Suprapubic skin (tissue), 4 donors: Measurements from ENCODE around the gene CPB2. TPM values are rescaled to one million over a fixed set of nuclear protein-coding genes. Genes with fewer than 3 reads are reported as not detected.

Experiments
- DNase-seq, 2 donors: peaks; one replicate each; pipeline ENCODE4 v3.0.0-alpha.2; 2019; ENCODE audit warnings: low spot score in 2 of 2
- H3K27ac ChIP-seq: fragments of 200-600 bp; sonication (generic); one replicate; pipeline ENCODE4 v1.5.1; 2019
- H3K27me3 ChIP-seq: fragments of 200-600 bp; sonication (generic); one replicate; pipeline ENCODE4 v1.5.1; 2019
- H3K36me3 ChIP-seq: fragments of 200-600 bp; sonication (generic); one replicate; pipeline ENCODE4 v1.5.1; 2019
- H3K4me1 ChIP-seq: fragments of 200-600 bp; sonication (generic); one replicate; pipeline ENCODE4 v1.5.1; 2019
- H3K4me3 ChIP-seq: fragments of 200-600 bp; sonication (generic); one replicate; pipeline ENCODE4 v1.5.1; 2019; ENCODE audit warnings: mild to moderate bottlenecking
- H3K9me3 ChIP-seq: fragments of 200-600 bp; sonication (generic); one replicate; pipeline ENCODE4 v1.5.1; 2019
- CTCF ChIP-seq, 2 donors: fragments of 200-600 bp in 1 of 2; fragments of 450-650 bp in 1 of 2; sonication (generic) in 1 of 2; IDR thresholded peaks; one replicate each; pipeline ENCODE4 v1.5.1; 2016 to 2019; ENCODE audit warnings: antibody characterized with exemption in 2 of 2, mild to moderate bottlenecking in 1 of 2, moderate library complexity in 1 of 2
- EP300 ChIP-seq: sonication (generic); formaldehyde crosslinking; IDR thresholded peaks from one replicate; pipeline ENCODE4 v1.6.1; 2017; ENCODE audit warnings: antibody characterized with exemption
- POLR2A ChIP-seq, 2 donors: fragments of 450-650 bp; IDR thresholded peaks; one replicate each; pipeline ENCODE4 v1.6.1; 2017; ENCODE audit warnings: antibody characterized with exemption in 2 of 2, mild to moderate bottlenecking in 2 of 2, moderate library complexity in 2 of 2
- POLR2AphosphoS5 ChIP-seq, 3 donors: sonication (generic); formaldehyde crosslinking; IDR thresholded peaks; one replicate each; pipeline ENCODE4 v1.6.1; 2017; ENCODE audit warnings: antibody characterized with exemption in 3 of 3
- WGBS: methylation state at CpG from one replicate; pipeline ENCODE4 v1.1.5; 2018; 5-methylcytosine and 5-hydroxymethylcytosine counted together
- total RNA-seq, 4 donors: library from RNA; depleted of rRNA; stranded (reverse); fragments of >200 nt; gene quantifications; one replicate each; pipeline ENCODE4 v1.1.0, GENCODE V29; 2016

CPB2 gene
- total RNA-seq, 4 donors from 2014 or later = 0.38 to 1.1 TPM; not detected in 2

DNA sequence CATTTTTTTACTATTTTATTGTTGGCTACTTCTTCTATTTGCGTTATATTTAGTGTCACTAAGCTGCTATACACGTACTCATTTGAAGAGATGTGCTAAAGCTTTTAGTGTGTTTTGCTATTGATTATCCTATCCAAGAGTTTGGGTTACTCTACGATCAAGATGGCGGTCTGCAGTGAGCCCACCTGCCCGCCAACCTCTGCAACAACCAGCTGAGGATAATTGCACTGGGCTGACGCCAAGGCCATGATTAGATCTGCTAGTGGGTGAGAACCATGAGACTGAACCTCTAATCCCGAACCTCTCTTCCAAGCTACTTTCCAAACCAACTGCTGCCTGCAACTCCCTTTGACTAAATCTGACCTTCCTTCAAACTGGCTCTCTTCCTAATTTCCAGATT, 1.8 kb downstream of the CPB2 start:
- Histone ChIP-seq H3K27me3 (no peaks in the 10 kb centered on the region), H3K4me3 (no peak overlapping the region), H3K27ac (no peak overlapping the region), H3K36me3 (no peaks in the 10 kb centered on the region), H3K4me1 (no peaks in the 10 kb centered on the region), H3K9me3 (no peaks in the 10 kb centered on the region)
- no peak for TF ChIP-seq EP300
- TF ChIP-seq POLR2AphosphoS5 (IDR thresholded peaks at IDR 0.05) = no peak
- no peak for TF ChIP-seq CTCF (IDR thresholded peaks at IDR 0.05)
- no peak for TF ChIP-seq POLR2A (IDR thresholded peaks at IDR 0.05)
- no peak for DNase-seq
- WGBS = 92% methylated on average over 7 of the region's 7 CpGs

- no peaks in the 10 kb centered on the region for H3K9me3 ChIP-seq
- no peaks in the 10 kb centered on the region for H3K4me1 ChIP-seq
- no peak for DNase-seq
- no peaks in the 10 kb centered on the region for H3K27me3 ChIP-seq
- H3K36me3 ChIP-seq = no peaks in the 10 kb centered on the region
- no peak for TF ChIP-seq EP300
- TF ChIP-seq CTCF (IDR thresholded peaks at IDR 0.05) = no peak
- TF ChIP-seq POLR2AphosphoS5 (IDR thresholded peaks at IDR 0.05) = no peak
- no peak for TF ChIP-seq POLR2A (IDR thresholded peaks at IDR 0.05)
- no peak overlapping the region for H3K27ac ChIP-seq
- no peak overlapping the region for H3K4me3 ChIP-seq
Observed at GRCh38 chr13:46102255-46102605, 2.6 kb downstream of the CPB2 start.

GRCh38 chr13:46101484-46102254, 3.2 kb downstream of the CPB2 start:
- no peak for TF ChIP-seq POLR2AphosphoS5 (IDR thresholded peaks at IDR 0.05)
- 74% methylated on average over 8 of the region's 8 CpGs for WGBS
- H3K4me1 ChIP-seq = no peaks in the 10 kb centered on the region
- H3K4me3 ChIP-seq = no peak overlapping the region
- no peaks in the 10 kb centered on the region for H3K27me3 ChIP-seq
- DNase-seq = no peak
- H3K27ac ChIP-seq = no peak overlapping the region
- H3K9me3 ChIP-seq = no peaks in the 10 kb centered on the region
- H3K36me3 ChIP-seq = no peaks in the 10 kb centered on the region

- H3K27me3 ChIP-seq = no peaks in the 10 kb centered on the region
- H3K4me3 ChIP-seq = no peak overlapping the region
- TF ChIP-seq POLR2A (IDR thresholded peaks at IDR 0.05) (no peak), POLR2AphosphoS5 (IDR thresholded peaks at IDR 0.05) (no peak), EP300 (no peak)
- WGBS = 86% methylated on average over 4 of the region's 4 CpGs
- H3K27ac ChIP-seq = no peak overlapping the region
- no peaks in the 10 kb centered on the region for H3K4me1 ChIP-seq
- DNase-seq = no peak
- H3K9me3 ChIP-seq = no peaks in the 10 kb centered on the region
- H3K36me3 ChIP-seq = no peaks in the 10 kb centered on the region
Observed at GRCh38 chr13:46101002-46101401, 3.8 kb downstream of the CPB2 start.

GRCh38 chr13:46100191-46100815, 4.5 kb downstream of the CPB2 start:
- Histone ChIP-seq H3K27me3 (no peaks in the 10 kb centered on the region), H3K27ac (no peak overlapping the region), H3K36me3 (no peaks in the 10 kb centered on the region), H3K9me3 (no peaks in the 10 kb centered on the region), H3K4me3 (no peak overlapping the region), H3K4me1 (no peaks in the 10 kb centered on the region)
- 78% methylated on average over 1 of the region's 1 CpG for WGBS
- TF ChIP-seq POLR2AphosphoS5 (IDR thresholded peaks at IDR 0.05) = no peak
- TF ChIP-seq EP300 = no peak
- no peak for TF ChIP-seq POLR2A (IDR thresholded peaks at IDR 0.05)
- no peak for TF ChIP-seq CTCF (IDR thresholded peaks at IDR 0.05)
- no peak for DNase-seq

DNA sequence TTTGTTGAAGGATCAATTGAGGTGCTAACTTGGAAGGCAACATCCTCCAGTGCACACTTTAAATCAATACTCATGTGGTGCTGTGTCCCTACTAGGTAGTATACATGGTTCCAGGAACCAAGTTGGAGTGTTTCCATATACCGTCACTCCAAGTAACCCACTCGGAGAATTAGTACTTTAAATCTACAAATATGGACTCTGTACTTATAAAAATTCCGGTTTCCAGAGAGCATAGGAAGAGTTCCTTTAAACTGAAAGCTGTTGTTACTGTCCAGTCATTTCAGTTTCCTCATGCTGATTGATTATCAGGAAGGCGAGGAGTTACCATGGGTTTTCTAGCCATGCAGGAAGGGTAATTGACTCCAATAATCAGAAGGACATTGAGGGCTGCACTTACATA, 7.2 kb downstream of the CPB2 start:
- Histone ChIP-seq H3K27me3 (no peaks in the 10 kb centered on the region), H3K4me1 (no peaks in the 10 kb centered on the region), H3K9me3 (no peaks in the 10 kb centered on the region), H3K36me3 (no peaks in the 10 kb centered on the region), H3K27ac (no peak overlapping the region), H3K4me3 (no peak overlapping the region)
- WGBS = 96% methylated on average over 4 of the region's 4 CpGs
- TF ChIP-seq POLR2AphosphoS5 (IDR thresholded peaks at IDR 0.05) = no peak
- no peak for TF ChIP-seq CTCF (IDR thresholded peaks at IDR 0.05)
- no peak for TF ChIP-seq EP300
- DNase-seq = no peak
